GM18861 (cell line): ENCODE results near the gene POU6F2.
"Not testable (repeated sequence)": the region's sequence is repeated elsewhere in the genome, so short reads cannot be mapped to it uniquely, and the experiment has no call there.

ENCODE experiments used
- ATAC-seq: cut with Tn5 transposase; IDR thresholded peaks from one replicate; pipeline ENCODE4 v1.9.1; 2021; ENCODE audit not compliant: unreplicated experiment

Gene POU6F2

GRCh38 chr7:39186131-39186530 lies 208.4 kb downstream of the POU6F2 start:
- ATAC-seq: no peak

GRCh38 chr7:39186671-39187070 lies 209.0 kb downstream of the POU6F2 start:
- ATAC-seq: no peak

GRCh38 chr7:39187130-39187529 lies 209.4 kb downstream of the POU6F2 start:
- ATAC-seq: no peak

GRCh38 chr7:39192476-39192875 lies 214.8 kb downstream of the POU6F2 start:
- ATAC-seq: no peak

- ATAC-seq: not testable (repeated sequence)
Measured at GRCh38 chr7:39194388-39194787, 216.7 kb downstream of the POU6F2 start.

GRCh38 chr7:39195967-39196366 lies 218.3 kb downstream of the POU6F2 start:
- ATAC-seq: no peak

GRCh38 chr7:39197831-39198230 lies 220.1 kb downstream of the POU6F2 start:
- ATAC-seq: no peak

- ATAC-seq: no peak
Measured at GRCh38 chr7:39198556-39198955, 220.8 kb downstream of the POU6F2 start.

- no peak for ATAC-seq
Measured at GRCh38 chr7:39199006-39199405, 221.3 kb downstream of the POU6F2 start.

GRCh38 chr7:39199951-39200350 lies 222.2 kb downstream of the POU6F2 start:
- no peak for ATAC-seq

- no peak for ATAC-seq
Measured at GRCh38 chr7:39202041-39202440, 224.3 kb downstream of the POU6F2 start.

- ATAC-seq: no peak
Measured at GRCh38 chr7:39210362-39210761, 232.7 kb downstream of the POU6F2 start.

GRCh38 chr7:39211581-39211980 lies 233.9 kb downstream of the POU6F2 start:
- ATAC-seq: no peak

GRCh38 chr7:39212876-39213275 lies 235.2 kb downstream of the POU6F2 start:
- no peak for ATAC-seq

- no peak for ATAC-seq
Measured at GRCh38 chr7:39217783-39218182, 240.1 kb downstream of the POU6F2 start.

- ATAC-seq: no peak
Measured at GRCh38 chr7:39219869-39220268, 242.2 kb downstream of the POU6F2 start.

- no peak for ATAC-seq
Measured at GRCh38 chr7:39221901-39222300, 244.2 kb downstream of the POU6F2 start.

GRCh38 chr7:39228946-39229345 lies 251.2 kb downstream of the POU6F2 start:
- no peak for ATAC-seq

GRCh38 chr7:39233851-39234529 lies 256.3 kb downstream of the POU6F2 start:
- ATAC-seq: no peak

GRCh38 chr7:39238234-39238869 lies 260.6 kb downstream of the POU6F2 start:
- ATAC-seq: no peak

GRCh38 chr7:39240864-39241263 lies 263.2 kb downstream of the POU6F2 start:
- ATAC-seq: no peak

GRCh38 chr7:39247576-39247975 lies 269.9 kb downstream of the POU6F2 start:
- no peak for ATAC-seq
